ENCODE measurements around the gene UTY.

- TF ChIP-seq, protein P1, sequence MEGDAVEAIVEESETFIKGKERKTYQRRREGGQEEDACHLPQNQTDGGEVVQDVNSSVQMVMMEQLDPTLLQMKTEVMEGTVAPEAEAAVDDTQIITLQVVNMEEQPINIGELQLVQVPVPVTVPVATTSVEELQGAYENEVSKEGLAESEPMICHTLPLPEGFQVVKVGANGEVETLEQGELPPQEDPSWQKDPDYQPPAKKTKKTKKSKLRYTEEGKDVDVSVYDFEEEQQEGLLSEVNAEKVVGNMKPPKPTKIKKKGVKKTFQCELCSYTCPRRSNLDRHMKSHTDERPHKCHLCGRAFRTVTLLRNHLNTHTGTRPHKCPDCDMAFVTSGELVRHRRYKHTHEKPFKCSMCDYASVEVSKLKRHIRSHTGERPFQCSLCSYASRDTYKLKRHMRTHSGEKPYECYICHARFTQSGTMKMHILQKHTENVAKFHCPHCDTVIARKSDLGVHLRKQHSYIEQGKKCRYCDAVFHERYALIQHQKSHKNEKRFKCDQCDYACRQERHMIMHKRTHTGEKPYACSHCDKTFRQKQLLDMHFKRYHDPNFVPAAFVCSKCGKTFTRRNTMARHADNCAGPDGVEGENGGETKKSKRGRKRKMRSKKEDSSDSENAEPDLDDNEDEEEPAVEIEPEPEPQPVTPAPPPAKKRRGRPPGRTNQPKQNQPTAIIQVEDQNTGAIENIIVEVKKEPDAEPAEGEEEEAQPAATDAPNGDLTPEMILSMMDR (IDR thresholded peaks at IDR 0.05), result no peak
- TF ChIP-seq EP300 (IDR thresholded peaks at IDR 0.05), result no peak
- TF ChIP-seq POLR2A (IDR thresholded peaks at IDR 0.05; ENCODE audit: low read depth), result no peak
- TF ChIP-seq POLR2AphosphoS5 (IDR thresholded peaks at IDR 0.05), result no peak
These were observed 21.4 kb upstream of the UTY start for GRCh38 chrY:13501215-13501614.
